ENCODE results near the gene CRTAC1.

- TF ChIP-seq POLR2A (IDR thresholded peaks at IDR 0.05) (no peak), CTCF (IDR thresholded peaks at IDR 0.05) (no peak)
These were observed 123.2 kb downstream of the CRTAC1 start for GRCh38 chr10:97907211-97907610.

Data from heart left ventricle (tissue), 13 donors.